GM19467 (cell line): ENCODE data around the gene ATP5F1D.

Experiments used
- ATAC-seq: cut with Tn5 transposase; IDR thresholded peaks from one replicate; pipeline ENCODE4 v1.9.1; 2021; ENCODE audit warnings: mild to moderate bottlenecking, moderate library complexity; ENCODE audit not compliant: unreplicated experiment

ATP5F1D gene

GRCh38 chr19:1231729-1232637 is 9.6 kb upstream of the ATP5F1D start:
- ATAC-seq, result no peak

DNA sequence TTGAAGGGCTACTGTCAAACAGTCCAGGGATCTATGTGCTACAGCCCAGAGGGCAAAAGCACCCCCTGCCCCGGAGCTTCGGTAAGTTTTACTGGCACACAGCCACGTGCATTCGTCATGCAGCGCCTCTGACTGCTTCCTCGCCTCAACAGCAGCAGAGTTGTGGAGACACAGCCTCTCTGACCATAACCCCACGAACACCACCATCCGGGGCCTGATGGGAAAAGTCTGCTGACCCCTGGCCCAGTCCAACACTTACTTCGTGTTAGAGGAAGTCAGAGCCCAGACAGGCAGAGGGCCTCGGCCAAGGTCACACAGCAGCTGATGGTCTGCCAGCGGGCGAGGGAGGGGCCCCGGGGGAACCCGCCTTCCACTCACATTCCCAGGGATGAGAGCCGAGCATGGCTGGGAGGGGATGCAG is 8.9 kb upstream of the ATP5F1D start:
- no peak for ATAC-seq

- no peak for ATAC-seq
These were observed 8.4 kb upstream of the ATP5F1D start for GRCh38 chr19:1233115-1233667.

DNA sequence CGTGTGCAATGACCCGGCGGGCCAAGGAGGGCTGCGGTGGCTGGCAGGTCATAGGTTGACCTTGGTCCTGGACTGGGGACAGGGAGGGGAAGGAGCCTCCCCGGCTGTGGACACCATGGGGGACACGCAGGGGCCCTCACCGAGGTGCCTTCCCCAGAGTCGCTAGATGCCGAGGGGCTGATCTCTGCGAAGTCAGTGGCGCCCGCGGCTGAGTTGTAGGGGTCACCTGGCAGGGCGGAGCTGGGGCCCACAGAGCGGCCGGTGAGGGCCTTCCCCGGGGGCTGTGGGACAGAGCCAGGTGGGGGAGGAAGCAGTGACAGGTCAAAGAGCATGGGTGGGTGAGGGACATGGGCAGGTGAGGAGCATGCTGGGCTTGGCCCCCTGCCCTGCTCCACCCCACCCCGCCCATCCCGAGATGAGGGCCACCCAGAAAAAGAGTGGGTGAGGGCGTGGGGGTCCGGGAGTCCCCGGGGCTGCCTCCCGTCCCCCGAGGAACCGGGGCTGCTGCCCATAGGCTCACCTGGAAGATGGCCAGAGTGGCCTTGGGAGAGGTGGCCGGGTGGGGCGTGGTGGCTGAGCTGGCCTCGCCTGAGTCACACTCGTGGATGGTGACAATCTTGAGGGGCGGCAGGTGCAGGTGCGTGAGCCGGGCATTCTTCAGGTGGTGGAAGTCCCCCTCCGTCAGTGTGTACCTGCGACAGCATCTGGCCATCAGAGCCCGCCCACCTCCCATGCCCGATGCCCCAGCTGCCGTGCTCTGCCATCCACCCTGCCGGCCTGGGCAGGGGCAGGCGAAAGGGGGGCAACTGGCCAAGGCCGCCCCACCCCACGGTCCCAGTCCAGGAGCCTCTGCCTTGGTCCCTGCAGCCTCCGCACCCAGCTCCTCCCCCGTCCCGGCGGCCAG is 7.2 kb upstream of the ATP5F1D start:
- no peak for ATAC-seq

- ATAC-seq, result no peak
These were observed 6.6 kb upstream of the ATP5F1D start for GRCh38 chr19:1234955-1235380.

DNA sequence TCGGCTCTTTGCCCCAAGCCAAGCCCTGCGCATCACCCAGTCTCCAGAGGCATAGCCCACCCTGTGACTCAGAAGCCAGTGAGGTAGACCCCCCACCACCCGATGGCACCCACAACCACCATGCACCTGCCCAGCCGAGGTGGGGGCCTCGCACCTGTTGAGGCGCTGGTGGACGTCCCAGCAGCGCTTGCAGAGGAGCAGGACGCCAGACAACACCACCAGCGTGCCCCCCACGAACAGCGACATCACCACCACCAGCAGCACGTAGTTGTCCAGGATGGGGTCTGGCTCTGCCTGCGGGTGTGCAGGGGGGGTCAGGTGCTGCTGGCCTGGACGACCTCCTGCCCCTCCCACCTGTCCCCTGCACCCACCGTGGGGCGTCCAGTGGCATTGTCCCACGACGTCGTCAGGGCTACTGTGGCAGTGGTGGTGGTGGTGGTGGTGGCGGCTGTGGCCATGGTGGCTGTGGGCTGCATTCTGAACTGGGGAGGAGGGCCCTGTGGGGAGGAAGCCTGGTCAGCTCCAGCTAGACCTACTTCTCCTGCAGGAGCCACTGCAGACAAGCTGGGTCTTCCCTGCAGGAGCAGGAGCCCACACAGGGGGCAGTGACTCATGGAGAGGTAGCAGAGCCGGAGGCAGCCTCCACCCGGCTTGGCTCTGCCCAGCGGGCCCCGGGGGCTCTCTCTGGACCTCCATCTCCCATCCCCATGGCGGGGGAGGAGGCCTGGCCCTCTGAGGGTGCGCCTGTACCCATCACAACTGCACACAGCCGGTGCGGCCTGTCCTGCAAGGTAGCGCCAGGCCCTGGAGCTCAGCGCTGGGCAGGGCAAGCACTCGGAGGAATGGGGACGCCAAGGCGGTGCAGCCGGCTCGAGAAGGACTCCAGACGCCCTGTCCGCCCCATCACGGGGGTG is 5.7 kb upstream of the ATP5F1D start:
- no peak for ATAC-seq

DNA sequence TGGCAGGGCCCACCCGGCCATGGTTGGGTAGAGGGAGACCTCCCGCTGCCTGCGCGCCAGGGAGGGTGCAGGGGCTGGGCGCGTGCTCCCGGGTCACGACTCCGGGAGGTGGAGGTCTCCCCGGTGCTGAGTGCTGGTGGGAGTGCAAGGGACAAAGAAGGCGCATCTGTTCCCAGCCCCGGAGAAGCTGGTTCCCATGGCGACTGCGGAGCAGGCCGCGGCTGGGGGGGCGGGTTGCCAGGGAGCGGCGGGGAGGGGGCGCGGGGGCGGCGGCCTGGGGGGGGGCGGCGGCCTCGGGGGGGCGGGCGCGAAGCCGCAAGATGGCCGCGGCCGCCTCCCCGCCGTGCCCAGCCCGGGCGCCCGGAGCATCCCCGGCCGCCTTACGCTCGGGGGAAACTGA is 5.0 kb upstream of the ATP5F1D start:
- ATAC-seq, result no peak

DNA sequence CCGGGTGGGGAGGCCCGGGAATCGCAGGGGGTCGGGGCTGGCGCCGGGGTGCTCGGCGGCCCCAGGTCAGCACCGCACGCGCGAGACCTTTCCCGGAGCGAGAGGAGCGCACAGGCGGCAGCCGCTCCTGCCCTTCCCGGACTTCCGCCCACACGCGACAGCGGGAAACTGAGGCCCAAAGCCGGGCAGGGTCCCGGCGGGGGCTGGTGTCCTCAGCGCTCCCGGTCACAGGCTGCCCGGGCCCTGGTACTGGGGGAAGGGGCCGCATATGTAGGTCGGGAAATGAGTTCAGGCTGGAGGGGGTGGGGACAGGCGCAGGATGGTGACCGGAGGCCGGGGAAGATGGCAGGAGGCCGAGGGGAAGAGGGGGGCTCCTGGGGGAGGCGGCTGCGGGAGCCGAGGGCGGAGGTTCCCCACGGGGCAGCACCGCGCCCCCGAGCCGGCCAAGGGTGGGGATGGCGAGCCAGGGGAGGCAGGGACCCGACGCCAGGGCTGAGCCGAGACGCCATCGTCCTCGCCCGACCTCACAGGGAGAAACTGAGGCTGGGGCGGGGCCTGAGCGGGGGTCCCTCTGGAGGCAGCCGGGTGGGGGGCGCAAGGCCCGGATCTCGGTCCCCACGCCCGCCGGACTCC is 4.4 kb upstream of the ATP5F1D start:
- no peak for ATAC-seq

GRCh38 chr19:1237754-1238368 is 3.7 kb upstream of the ATP5F1D start, which contains the start of gene CBARP:
TSS of gene CBARP (minus strand) at chr19:1238005. CDS start at chr19:1236100, 1,905 bp downstream.
- no peak for ATAC-seq

- no peak for ATAC-seq
These were observed 2.9 kb upstream of the ATP5F1D start for GRCh38 chr19:1238369-1239303.

DNA sequence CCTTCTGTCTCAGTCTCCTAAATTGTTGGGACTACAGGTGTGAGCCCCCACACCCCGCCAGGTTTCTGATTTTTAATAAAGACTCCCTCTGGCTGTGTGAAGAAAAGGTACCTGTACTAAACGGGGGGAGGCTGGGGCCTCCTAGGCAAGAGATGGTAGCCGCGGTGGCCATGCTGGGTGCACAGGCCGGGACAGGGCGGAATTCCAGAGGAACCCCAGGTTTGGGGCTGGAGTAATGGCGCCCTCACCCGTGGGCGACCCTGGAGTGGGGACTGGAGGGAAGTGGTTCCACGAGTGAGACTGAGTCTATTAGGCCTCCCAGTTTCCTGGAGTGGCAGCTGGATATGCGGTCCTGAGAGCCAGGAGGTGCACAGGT is 2.1 kb upstream of the ATP5F1D start:
- ATAC-seq, result no peak

DNA sequence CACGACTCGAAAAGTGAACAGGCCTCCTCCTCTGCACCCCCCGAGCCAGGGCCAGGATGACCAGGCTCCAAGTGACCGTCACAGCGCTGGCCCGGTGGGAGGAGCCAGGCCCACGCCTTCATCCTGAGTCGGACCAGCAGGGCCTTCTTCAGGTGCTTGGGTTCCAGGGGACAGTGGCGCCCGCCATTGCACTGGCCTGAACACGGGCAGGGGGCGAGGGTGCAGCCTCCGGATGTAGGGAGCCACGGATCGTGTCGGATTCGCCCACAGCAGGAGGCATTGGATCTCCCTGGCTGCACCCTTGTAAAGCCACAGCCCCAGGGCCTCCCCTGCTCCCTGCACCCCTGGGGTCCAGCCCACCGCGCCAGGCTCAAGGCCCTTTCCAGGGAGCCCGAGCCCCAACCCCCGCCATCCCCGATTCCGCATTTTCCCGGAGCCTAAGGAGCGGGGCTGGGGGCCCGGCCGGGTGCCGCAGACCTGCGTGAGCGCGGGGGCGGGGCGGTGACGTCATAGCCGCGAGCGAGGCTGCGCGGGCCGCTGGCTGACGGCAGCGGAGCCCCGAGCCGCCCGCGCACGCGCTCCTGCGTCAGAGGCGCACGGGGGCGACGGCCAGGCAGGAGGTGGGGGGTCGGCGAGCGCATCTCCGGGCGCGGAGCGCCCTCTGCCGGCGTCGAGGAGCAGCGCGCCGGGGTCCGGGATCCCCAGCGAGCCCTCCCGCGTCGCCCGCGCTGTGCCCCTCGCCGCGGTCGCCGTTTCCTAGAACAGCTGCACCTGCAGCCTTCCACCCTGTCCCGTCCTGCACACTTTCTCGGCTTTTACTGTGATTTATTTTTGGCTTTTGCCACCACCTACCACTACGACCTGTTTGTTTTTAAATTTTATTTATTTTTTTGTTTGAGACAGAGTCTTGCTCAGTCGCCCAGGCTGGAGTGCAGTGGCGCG is 1.5 kb upstream of the ATP5F1D start:
- ATAC-seq, result peak; percentile 26

GRCh38 chr19:1240925-1241324 is 626 bp upstream of the ATP5F1D start:
- ATAC-seq, result no peak

DNA sequence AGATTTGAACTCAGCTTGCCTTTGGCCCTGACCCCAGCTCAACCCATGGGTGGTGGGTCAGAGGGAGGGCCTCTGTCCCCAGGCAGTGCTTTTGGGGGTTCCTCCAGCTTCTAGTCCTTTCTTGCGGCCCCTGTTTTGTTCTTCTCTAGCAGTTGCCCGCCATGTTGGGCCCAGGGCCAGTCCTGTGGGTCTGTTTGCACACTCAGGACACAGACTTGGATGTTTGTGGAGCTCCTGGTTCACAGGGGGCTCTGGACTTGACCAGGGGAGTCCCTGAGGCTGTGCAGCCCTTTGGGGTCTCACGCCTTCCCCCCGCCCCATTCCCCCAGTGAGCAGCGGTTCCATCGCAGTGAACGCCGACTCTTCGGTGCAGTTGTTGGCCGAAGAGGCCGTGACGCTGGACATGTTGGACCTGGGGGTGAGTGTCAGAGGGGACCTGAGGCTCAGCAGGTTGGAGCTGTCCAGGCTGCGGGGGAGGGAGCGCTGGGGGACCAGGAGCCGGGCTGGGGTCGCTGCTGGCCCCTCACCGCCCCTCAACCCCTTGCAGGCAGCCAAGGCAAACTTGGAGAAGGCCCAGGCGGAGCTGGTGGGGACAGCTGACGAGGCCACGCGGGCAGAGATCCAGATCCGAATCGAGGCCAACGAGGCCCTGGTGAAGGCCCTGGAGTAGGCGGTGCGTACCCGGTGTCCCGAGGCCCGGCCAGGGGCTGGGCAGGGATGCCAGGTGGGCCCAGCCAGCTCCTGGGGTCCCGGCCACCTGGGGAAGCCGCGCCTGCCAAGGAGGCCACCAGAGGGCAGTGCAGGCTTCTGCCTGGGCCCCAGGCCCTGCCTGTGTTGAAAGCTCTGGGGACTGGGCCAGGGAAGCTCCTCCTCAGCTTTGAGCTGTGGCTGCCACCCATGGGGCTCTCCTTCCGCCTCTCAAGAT is 2.5 kb downstream of the ATP5F1D start:
- ATAC-seq, result no peak

DNA sequence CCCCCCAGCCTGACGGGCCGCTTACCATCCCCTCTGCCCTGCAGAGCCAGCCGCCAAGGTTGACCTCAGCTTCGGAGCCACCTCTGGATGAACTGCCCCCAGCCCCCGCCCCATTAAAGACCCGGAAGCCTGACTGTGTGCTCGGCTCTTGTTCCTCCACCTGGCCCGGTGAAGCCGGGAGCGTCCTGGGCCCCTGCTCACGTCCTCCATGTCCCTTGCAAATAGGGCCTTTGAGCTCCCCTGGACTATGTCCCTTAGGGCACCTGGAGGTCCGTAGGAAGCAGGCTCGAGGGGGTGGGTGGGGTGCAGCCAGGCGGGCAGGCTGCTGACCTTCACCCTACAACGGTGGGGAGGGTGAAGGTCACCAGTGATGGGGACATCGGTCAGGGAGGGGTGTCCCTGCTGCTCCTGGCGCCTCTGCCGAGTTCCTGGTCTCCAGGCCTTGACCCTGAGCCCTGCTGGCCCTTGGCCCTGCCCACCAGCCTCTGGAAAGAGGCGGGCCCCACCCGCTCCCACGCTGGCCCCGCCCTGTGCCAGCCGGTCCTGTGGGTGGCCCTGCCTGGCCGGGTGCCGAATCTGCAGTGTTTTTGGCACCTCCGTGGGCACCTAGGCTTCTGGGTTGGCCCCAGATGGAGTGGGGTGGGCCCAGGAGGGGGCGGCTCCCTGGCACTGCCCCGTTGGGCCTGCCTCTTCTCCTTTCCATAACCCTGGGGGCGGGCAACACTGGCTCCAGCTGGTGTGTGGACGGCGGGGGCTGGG is 3.3 kb downstream of the ATP5F1D start:
- no peak for ATAC-seq
